ENCODE results near the gene DRAXIN.

GRCh38 chr1:11735854-11736745 is 44.6 kb downstream of the DRAXIN start, which contains the start of gene AGTRAP:
- TF ChIP-seq CTCF (IDR thresholded peaks at IDR 0.05) (peak in 1 of 6 experiments; percentile 5), POLR2A (IDR thresholded peaks at IDR 0.05) (no peak)
